Chondrocyte (in vitro differentiated cells): Measurements from ENCODE around the gene ZNF417. TPM values are rescaled to one million over a fixed set of nuclear protein-coding genes. Genes with fewer than 3 reads are reported as not detected.
"Not testable (repeated sequence)": the region's sequence is repeated elsewhere in the genome, so short reads cannot be mapped to it uniquely, and the experiment has no call there.

Experiments
- DNase-seq: peaks from one replicate; pipeline ENCODE4 v3.0.0; 2021; ENCODE audit warnings: mixed read lengths, low spot score
- H3K27ac Mint-ChIP-seq: one replicate; pipeline ENCODE4 v1.8.0; 2021; ENCODE audit warnings: mild to moderate bottlenecking, moderate library complexity, mixed read lengths; ENCODE audit not compliant: unreplicated experiment
- H3K27me3 Mint-ChIP-seq: 2 replicates; pipeline ENCODE4 v1.8.0; 2021; ENCODE audit warnings: low read depth, mixed read lengths
- H3K36me3 Mint-ChIP-seq: 2 replicates; pipeline ENCODE4 v1.8.0; 2021; ENCODE audit warnings: low read depth, mixed read lengths
- H3K4me1 Mint-ChIP-seq: 2 replicates; pipeline ENCODE4 v1.8.0; 2021; ENCODE audit warnings: low read depth, mild to moderate bottlenecking, mixed read lengths
- H3K4me3 Mint-ChIP-seq: one replicate; pipeline ENCODE4 v1.8.0; 2021; ENCODE audit warnings: mild to moderate bottlenecking, moderate library complexity, mixed read lengths; ENCODE audit not compliant: unreplicated experiment
- H3K9me3 Mint-ChIP-seq: 2 replicates; pipeline ENCODE4 v1.8.0; 2021; ENCODE audit warnings: low read depth, mixed read lengths
- total RNA-seq: library from RNA; stranded (reverse); gene quantifications from 3 replicates; pipeline ENCODE4 v1.2.1, GENCODE V29; 2021
- TF ChIP-seq, protein P1 (sequence below): fragments of 200-600 bp; sonication (generic); IDR thresholded peaks from 2 replicates; pipeline ENCODE4 v1.5.0; 2021; ENCODE audit warnings: antibody characterized with exemption, mild to moderate bottlenecking, moderate library complexity

ZNF417 gene
- total RNA-seq, 1 donor from 2014 or later = 12.9 TPM

GRCh38 chr19:57888107-57888559 is 28.3 kb downstream of the ZNF417 start:
- peaks cover 13% of the 10 kb centered on the region for H3K9me3 Mint-ChIP-seq
- H3K4me3 Mint-ChIP-seq = peak overlapping the region; percentile 91
- TF ChIP-seq, protein P1, sequence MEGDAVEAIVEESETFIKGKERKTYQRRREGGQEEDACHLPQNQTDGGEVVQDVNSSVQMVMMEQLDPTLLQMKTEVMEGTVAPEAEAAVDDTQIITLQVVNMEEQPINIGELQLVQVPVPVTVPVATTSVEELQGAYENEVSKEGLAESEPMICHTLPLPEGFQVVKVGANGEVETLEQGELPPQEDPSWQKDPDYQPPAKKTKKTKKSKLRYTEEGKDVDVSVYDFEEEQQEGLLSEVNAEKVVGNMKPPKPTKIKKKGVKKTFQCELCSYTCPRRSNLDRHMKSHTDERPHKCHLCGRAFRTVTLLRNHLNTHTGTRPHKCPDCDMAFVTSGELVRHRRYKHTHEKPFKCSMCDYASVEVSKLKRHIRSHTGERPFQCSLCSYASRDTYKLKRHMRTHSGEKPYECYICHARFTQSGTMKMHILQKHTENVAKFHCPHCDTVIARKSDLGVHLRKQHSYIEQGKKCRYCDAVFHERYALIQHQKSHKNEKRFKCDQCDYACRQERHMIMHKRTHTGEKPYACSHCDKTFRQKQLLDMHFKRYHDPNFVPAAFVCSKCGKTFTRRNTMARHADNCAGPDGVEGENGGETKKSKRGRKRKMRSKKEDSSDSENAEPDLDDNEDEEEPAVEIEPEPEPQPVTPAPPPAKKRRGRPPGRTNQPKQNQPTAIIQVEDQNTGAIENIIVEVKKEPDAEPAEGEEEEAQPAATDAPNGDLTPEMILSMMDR = no peak
- peak overlapping the region; percentile 86 for H3K27ac Mint-ChIP-seq
- DNase-seq = no peak
- H3K36me3 Mint-ChIP-seq = peaks cover 15% of the 10 kb centered on the region
- no peaks in the 10 kb centered on the region for H3K27me3 Mint-ChIP-seq
- peaks cover 29% of the 10 kb centered on the region for H3K4me1 Mint-ChIP-seq

DNA sequence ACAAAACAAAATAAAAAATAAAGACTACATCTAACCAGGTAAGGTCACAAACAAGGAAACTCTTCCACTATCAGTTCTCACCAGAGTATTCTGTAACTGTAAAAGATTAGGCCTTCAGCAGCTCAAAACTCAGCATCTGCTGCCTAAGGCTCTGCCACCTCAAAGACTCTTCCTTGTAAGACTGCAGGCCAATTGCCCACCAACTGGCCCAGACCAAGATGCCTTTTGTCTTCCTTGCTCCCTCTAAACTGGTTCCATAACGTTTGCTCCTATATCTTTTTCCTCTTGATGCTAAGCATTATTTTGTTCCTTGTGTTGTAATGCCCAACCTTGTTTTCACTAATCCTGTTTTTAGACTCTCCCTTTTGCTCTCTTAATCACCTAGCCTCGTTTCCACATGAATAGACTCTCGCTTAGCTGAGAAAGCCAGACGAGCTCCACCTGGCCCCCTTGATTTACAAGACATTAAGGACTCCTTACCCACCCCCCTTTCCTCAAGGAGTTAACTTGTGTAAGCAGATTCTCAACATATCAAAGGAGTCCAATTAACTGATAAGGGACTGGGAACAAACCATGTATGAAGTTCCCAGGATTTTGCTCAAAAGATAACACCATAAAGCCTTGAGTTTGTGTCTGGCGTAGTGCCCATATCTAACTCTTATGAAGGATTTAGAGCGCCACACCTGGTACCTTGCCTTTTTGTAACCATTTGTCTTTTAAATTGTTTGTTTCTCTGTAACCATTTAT is 29.0 kb downstream of the ZNF417 start:
- DNase-seq = no peak
- H3K9me3 Mint-ChIP-seq = peaks cover 13% of the 10 kb centered on the region
- H3K27ac Mint-ChIP-seq = peak overlapping the region; percentile 46
- H3K36me3 Mint-ChIP-seq = peaks cover 18% of the 10 kb centered on the region
- H3K27me3 Mint-ChIP-seq = no peaks in the 10 kb centered on the region
- TF ChIP-seq, protein P1 = no peak
- H3K4me3 Mint-ChIP-seq = peak overlapping the region; percentile 91
- peaks cover 29% of the 10 kb centered on the region for H3K4me1 Mint-ChIP-seq

- H3K4me1 Mint-ChIP-seq = peaks cover 29% of the 10 kb centered on the region
- DNase-seq = no peak
- TF ChIP-seq, protein P1 = no peak
- peaks cover 13% of the 10 kb centered on the region for H3K9me3 Mint-ChIP-seq
- no peak overlapping the region for H3K4me3 Mint-ChIP-seq
- no peaks in the 10 kb centered on the region for H3K27me3 Mint-ChIP-seq
- peaks cover 18% of the 10 kb centered on the region for H3K36me3 Mint-ChIP-seq
- H3K27ac Mint-ChIP-seq = no peak overlapping the region
Observed at GRCh38 chr19:57886046-57886445, 30.3 kb downstream of the ZNF417 start.

DNA sequence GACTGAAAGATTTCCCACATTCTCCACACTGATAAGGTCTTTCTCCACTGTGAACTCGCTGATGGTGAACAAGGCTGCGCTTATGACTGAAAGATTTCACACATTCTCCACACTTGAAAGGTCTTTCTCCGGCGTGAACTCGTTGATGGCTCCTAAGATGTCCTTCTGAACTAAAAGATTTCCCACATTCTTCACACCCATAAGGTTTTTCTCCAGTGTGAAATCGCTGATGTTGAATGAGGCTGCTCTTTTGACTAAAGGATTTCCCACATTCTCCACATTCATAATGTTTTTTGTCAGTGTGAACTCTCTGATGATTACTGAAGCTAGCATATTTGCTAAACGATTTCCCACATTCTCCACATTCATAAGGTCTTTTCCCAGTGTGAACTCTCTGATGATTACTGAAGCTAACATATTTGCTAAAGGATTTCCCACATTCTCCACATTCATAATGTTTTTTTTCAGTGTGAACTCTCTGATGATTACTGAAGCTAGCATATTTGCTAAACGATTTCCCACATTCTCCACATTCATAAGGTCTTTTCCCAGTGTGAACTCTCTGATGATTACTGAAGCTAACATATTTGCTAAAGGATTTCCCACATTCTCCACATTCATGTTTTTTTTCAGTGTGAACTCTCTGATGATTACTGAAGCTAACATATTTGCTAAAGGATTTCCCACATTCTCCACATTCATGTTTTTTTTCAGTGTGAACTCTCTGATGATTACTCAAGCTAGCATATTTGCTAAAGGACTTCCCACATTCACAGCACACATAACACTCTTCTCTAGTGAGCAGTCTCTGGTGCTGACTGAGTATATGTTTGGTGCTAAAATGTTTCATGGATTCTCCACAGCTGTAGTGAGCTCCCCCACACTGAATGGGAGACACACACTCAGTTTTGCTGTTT is 42.3 kb downstream of the ZNF417 start:
- DNase-seq, H3K4me1 Mint-ChIP-seq, H3K27me3 Mint-ChIP-seq, H3K4me3 Mint-ChIP-seq, H3K27ac Mint-ChIP-seq: not testable (repeated sequence)
- Mint-ChIP-seq H3K36me3 (peaks cover 64% of the 10 kb centered on the region), H3K9me3 (peaks cover 60% of the 10 kb centered on the region)

- H3K4me1 Mint-ChIP-seq = no peaks in the 10 kb centered on the region
- no peak overlapping the region for H3K4me3 Mint-ChIP-seq
- DNase-seq = no peak
- H3K27ac Mint-ChIP-seq = no peak overlapping the region
- H3K9me3 Mint-ChIP-seq = peaks cover 60% of the 10 kb centered on the region
- H3K36me3 Mint-ChIP-seq = peaks cover 66% of the 10 kb centered on the region
- TF ChIP-seq, protein P1 = no peak
- H3K27me3 Mint-ChIP-seq = no peaks in the 10 kb centered on the region
Observed at GRCh38 chr19:57872450-57872849, 43.9 kb downstream of the ZNF417 start.
